A673 (cell line): ENCODE measurements around the gene NBPF1.
"Not testable (repeated sequence)": the region's sequence is repeated elsewhere in the genome, so short reads cannot be mapped to it uniquely, and the experiment has no call there.

Source experiments
- EZH2 ChIP-seq: fragments of 200-600 bp; sonication (generic); IDR thresholded peaks from 2 replicates; pipeline ENCODE4 v1.6.1; 2017; ENCODE audit warnings: borderline replicate concordance, low read depth, mild to moderate bottlenecking, mixed read lengths, antibody characterized with exemption, low read length; ENCODE audit not compliant: poor library complexity, severe bottlenecking
- TF ChIP-seq, protein P1 (sequence below): fragments of 300-800, 200-600 bp; sonication (generic); conservative IDR thresholded peaks from 2 replicates; pipeline ENCODE4 v1.5.1; 2017; ENCODE audit warnings: low read depth, mild to moderate bottlenecking, antibody characterized with exemption, low read length, moderate library complexity, mixed read lengths

DNA sequence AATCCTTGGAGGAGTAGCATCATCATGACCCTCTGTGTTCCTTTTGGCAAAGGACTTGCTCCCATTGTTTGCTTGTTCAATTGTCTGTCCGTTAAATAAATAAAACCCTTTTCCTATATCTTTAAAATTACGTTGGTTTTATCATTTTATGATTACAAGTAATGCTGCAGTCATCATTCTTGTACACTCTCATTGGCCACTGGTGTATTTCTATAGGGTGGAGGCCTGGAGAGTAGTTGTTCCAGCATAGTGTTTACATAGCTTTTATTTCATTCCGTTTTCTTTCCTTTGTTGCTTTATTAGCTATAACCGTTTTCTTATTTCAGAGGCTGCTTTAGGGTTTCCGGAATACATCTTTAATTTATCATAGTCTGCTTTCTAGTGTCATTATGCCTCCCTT is 91.7 kb downstream of the NBPF1 start:
- TF ChIP-seq, protein P1, sequence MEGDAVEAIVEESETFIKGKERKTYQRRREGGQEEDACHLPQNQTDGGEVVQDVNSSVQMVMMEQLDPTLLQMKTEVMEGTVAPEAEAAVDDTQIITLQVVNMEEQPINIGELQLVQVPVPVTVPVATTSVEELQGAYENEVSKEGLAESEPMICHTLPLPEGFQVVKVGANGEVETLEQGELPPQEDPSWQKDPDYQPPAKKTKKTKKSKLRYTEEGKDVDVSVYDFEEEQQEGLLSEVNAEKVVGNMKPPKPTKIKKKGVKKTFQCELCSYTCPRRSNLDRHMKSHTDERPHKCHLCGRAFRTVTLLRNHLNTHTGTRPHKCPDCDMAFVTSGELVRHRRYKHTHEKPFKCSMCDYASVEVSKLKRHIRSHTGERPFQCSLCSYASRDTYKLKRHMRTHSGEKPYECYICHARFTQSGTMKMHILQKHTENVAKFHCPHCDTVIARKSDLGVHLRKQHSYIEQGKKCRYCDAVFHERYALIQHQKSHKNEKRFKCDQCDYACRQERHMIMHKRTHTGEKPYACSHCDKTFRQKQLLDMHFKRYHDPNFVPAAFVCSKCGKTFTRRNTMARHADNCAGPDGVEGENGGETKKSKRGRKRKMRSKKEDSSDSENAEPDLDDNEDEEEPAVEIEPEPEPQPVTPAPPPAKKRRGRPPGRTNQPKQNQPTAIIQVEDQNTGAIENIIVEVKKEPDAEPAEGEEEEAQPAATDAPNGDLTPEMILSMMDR = not testable (repeated sequence)
- TF ChIP-seq EZH2 = not testable (repeated sequence)
